Mammary epithelial cell (primary cell): Measurements from ENCODE around the gene CTDSPL.

Source experiments
- CTCF ChIP-seq, 2 donors: IDR thresholded peaks in 1 of 2; conservative IDR thresholded peaks in 1 of 2; 2 replicates each; pipeline ENCODE4 v1.5.1; 2011 to 2012; ENCODE audit warnings: inconsistent platforms in 2 of 2, low read length in 2 of 2, mild to moderate bottlenecking in 2 of 2, control low read depth in 1 of 2, low read depth in 1 of 2; ENCODE audit not compliant: insufficient read depth in 1 of 2; ENCODE audit errors: extremely low read depth in 1 of 2
- EZH2 ChIP-seq: IDR thresholded peaks from 2 replicates; pipeline ENCODE4 v1.6.1; 2012; ENCODE audit warnings: low read length, inconsistent platforms, borderline replicate concordance

- no peak for TF ChIP-seq CTCF (conservative IDR thresholded peaks at IDR 0.05 in 1 of 2, IDR thresholded peaks at IDR 0.05 in 1 of 2; ENCODE audit: extremely low read depth in 1 of 2, insufficient read depth in 1 of 2, low read depth in 1 of 2, low read length in 2 of 2)
- TF ChIP-seq EZH2 = no peak
Measured at GRCh38 chr3:37970802-37971201, 109.1 kb downstream of the CTDSPL start.
